PC-9 (cell line): ENCODE results near the gene M1AP. TPM values are rescaled to one million over a fixed set of nuclear protein-coding genes. Genes with fewer than 3 reads are reported as not detected.

Experiments used
- BruUV-seq: library from RNA; stranded (reverse); fragments of 400-500 nt; replicated peaks from 2 replicates; lab custom pipeline; 2021; lab: Mats Ljungman, UMichigan
- CTCF ChIA-PET: fragments of 300-600 bp; sonication (Branson Sonifier 250); formaldehyde crosslinking; loops from one replicate; lab custom pipeline; 2022; ENCODE audit warnings: antibody characterized with exemption; lab: Charles Lee
- POLR2A ChIA-PET: fragments of 300-600 bp; sonication (Branson Sonifier 250); formaldehyde crosslinking; loops from one replicate; lab custom pipeline; 2022; ENCODE audit warnings: antibody characterized with exemption; ENCODE audit not compliant: unreplicated experiment; lab: Charles Lee
- DNase-seq, 2 experiments: peaks; one replicate each; pipeline versions ENCODE4 v3.0.0 to v3.0.0-alpha.2; 2015 to 2022; ENCODE audit warnings: mixed read lengths in 1 of 2
- H2AFZ ChIP-seq: fragments of 200-600 bp; sonication (generic); 2 replicates; pipeline ENCODE4 v1.8.1; 2017; ENCODE audit warnings: antibody characterized with exemption
- H3F3A ChIP-seq: fragments of 200-600 bp; sonication (generic); 2 replicates; pipeline ENCODE4 v1.8.1; 2017; ENCODE audit warnings: antibody characterized with exemption, mild to moderate bottlenecking, low read depth; ENCODE audit not compliant: insufficient read depth
- H3K27ac ChIP-seq: fragments of 200-600 bp; sonication (generic); 2 replicates; pipeline ENCODE4 v1.6.1; 2016; ENCODE audit warnings: mixed run types
- H3K27me3 ChIP-seq: fragments of 200-600 bp; sonication (generic); 2 replicates; pipeline ENCODE4 v1.6.1; 2016; ENCODE audit warnings: low read depth, mixed run types; ENCODE audit not compliant: insufficient read depth
- H3K36me3 ChIP-seq: fragments of 200-600 bp; sonication (generic); 2 replicates; pipeline ENCODE4 v1.6.1; 2016; ENCODE audit warnings: low read depth, mixed run types
- H3K4me1 ChIP-seq: fragments of 200-600 bp; sonication (generic); replicated peaks from 2 replicates; pipeline ENCODE4 v1.6.1; 2016; ENCODE audit warnings: mixed run types; ENCODE audit not compliant: insufficient read depth
- H3K4me2 ChIP-seq: fragments of 200-600 bp; sonication (generic); 2 replicates; pipeline ENCODE4 v1.6.1; 2017; ENCODE audit warnings: mixed run types
- H3K4me3 ChIP-seq: fragments of 200-600 bp; sonication (generic); 2 replicates; pipeline ENCODE4 v1.6.1; 2016; ENCODE audit warnings: mixed run types
- H3K79me2 ChIP-seq: fragments of 200-600 bp; sonication (generic); 2 replicates; pipeline ENCODE4 v1.6.1; 2017; ENCODE audit warnings: low read depth, mixed run types
- H3K9me2 ChIP-seq: fragments of 200-600 bp; sonication (generic); 2 replicates; pipeline ENCODE4 v1.8.1; 2017; ENCODE audit warnings: mild to moderate bottlenecking; ENCODE audit not compliant: insufficient read depth
- H3K9me3 ChIP-seq: fragments of 200-600 bp; sonication (generic); 2 replicates; pipeline ENCODE4 v1.8.1; 2016; ENCODE audit warnings: low read depth; ENCODE audit not compliant: insufficient read depth
- H4K20me1 ChIP-seq: fragments of 200-600 bp; sonication (generic); 2 replicates; pipeline ENCODE4 v1.8.1; 2017; ENCODE audit not compliant: insufficient read depth
- CTCF ChIP-seq: fragments of 200-600 bp; sonication (generic); conservative IDR thresholded peaks from 2 replicates; pipeline ENCODE4 v1.6.1; 2017; ENCODE audit warnings: mixed run types, antibody characterized with exemption, mild to moderate bottlenecking, moderate library complexity
- EZH2 ChIP-seq: fragments of 200-600 bp; sonication (generic); IDR thresholded peaks from 2 replicates; pipeline ENCODE4 v1.8.0; 2017; ENCODE audit warnings: antibody characterized with exemption, low read depth
- intact Hi-C: fragments of 100-400 bp; cut with micrococcal nuclease; formaldehyde crosslinking; loops from one replicate; pipeline ENCODE4 v1.10.0; 2022; ENCODE audit not compliant: unreplicated experiment
- total RNA-seq: library from RNA; stranded (reverse); gene quantifications from 2 replicates; pipeline ENCODE4 v1.2.3, GENCODE V29; 2021

Gene M1AP
- total RNA-seq, 1 experiment from 2014 or later, result 7.7 TPM

- Histone ChIP-seq H3K27me3 (no peaks in the 10 kb centered on the region), H3K27ac (no peak overlapping the region), H3F3A (peaks cover 14% of the 10 kb centered on the region), H3K9me2 (no peaks in the 10 kb centered on the region), H3K79me2 (no peaks in the 10 kb centered on the region), H3K4me3 (no peak overlapping the region), H3K9me3 (no peaks in the 10 kb centered on the region), H3K36me3 (no peaks in the 10 kb centered on the region), H3K4me2 (no peak overlapping the region), H2AFZ (no peak overlapping the region), H3K4me1 (peaks cover 11% of the 10 kb centered on the region), H4K20me1 (no peaks in the 10 kb centered on the region)
- TF ChIP-seq EZH2 (no peak), CTCF (no peak)
- intact Hi-C loops, result no loop called here
- ChIA-PET POLR2A (no interaction called here), CTCF (no interaction called here)
- BruUV-seq, result no TSS peak
- DNase-seq, result no peak
These were observed 48.5 kb downstream of the M1AP start for GRCh38 chr2:74599676-74600075.

- DNase-seq, result no peak
- no peaks in the 10 kb centered on the region for H3K36me3 ChIP-seq
- H3F3A ChIP-seq, result peaks cover 5% of the 10 kb centered on the region
- no peaks in the 10 kb centered on the region for H3K79me2 ChIP-seq
- no peaks in the 10 kb centered on the region for H3K9me2 ChIP-seq
- no peak for TF ChIP-seq EZH2
- no peak for TF ChIP-seq CTCF
- CTCF ChIA-PET, result no interaction called here
- no peaks in the 10 kb centered on the region for H3K27me3 ChIP-seq
- no peaks in the 10 kb centered on the region for H4K20me1 ChIP-seq
- H3K4me3 ChIP-seq, result no peak overlapping the region
- H3K4me1 ChIP-seq, result peaks cover 4% of the 10 kb centered on the region
- H2AFZ ChIP-seq, result no peak overlapping the region
- POLR2A ChIA-PET, result interaction anchor here (0.7 kb wide), 1 partner anchor 540 kb away, joined by 3 read pairs; no protein-coding TSS in a partner anchor
- BruUV-seq, result no TSS peak
- H3K9me3 ChIP-seq, result no peaks in the 10 kb centered on the region
- intact Hi-C loops, result no loop called here
- H3K27ac ChIP-seq, result no peak overlapping the region
- H3K4me2 ChIP-seq, result no peak overlapping the region
These were observed 50.7 kb downstream of the M1AP start for GRCh38 chr2:74597410-74597809.

GRCh38 chr2:74596584-74596983 lies 51.5 kb downstream of the M1AP start:
- H3K9me2 ChIP-seq, result no peaks in the 10 kb centered on the region
- POLR2A ChIA-PET, result interaction anchor here (0.6 kb wide), 1 partner anchor 236 kb away, joined by 3 read pairs; no protein-coding TSS in a partner anchor
- no peaks in the 10 kb centered on the region for H4K20me1 ChIP-seq
- no TSS peak for BruUV-seq
- no peaks in the 10 kb centered on the region for H3K27me3 ChIP-seq
- no peak overlapping the region for H3K27ac ChIP-seq
- no peak for TF ChIP-seq EZH2
- no peak for TF ChIP-seq CTCF
- H3K4me1 ChIP-seq, result no peaks in the 10 kb centered on the region
- no peaks in the 10 kb centered on the region for H3K79me2 ChIP-seq
- DNase-seq, result no peak
- no peaks in the 10 kb centered on the region for H3K36me3 ChIP-seq
- H3K9me3 ChIP-seq, result no peaks in the 10 kb centered on the region
- H2AFZ ChIP-seq, result no peak overlapping the region
- CTCF ChIA-PET, result no interaction called here
- no peak overlapping the region for H3K4me2 ChIP-seq
- intact Hi-C loops, result no loop called here
- H3F3A ChIP-seq, result no peaks in the 10 kb centered on the region; the same call in 1 of the 2 replicates
- H3K4me3 ChIP-seq, result no peak overlapping the region
